Mucosa of rectum (tissue), 2 donors: ENCODE measurements around the gene KRTAP13-1.

Experiments used
- H3K27ac ChIP-seq, 2 donors: one replicate each; pipeline ENCODE4 v1.7.0; 2013; ENCODE audit warnings: inconsistent platforms in 2 of 2, low read depth in 2 of 2, low read length in 2 of 2
- H3K27me3 ChIP-seq, 2 donors: one replicate each; pipeline ENCODE4 v1.7.0; 2013; ENCODE audit warnings: low read length in 2 of 2; ENCODE audit not compliant: control insufficient read depth in 2 of 2, insufficient read depth in 2 of 2
- H3K36me3 ChIP-seq, 2 donors: one replicate each; pipeline ENCODE4 v1.7.0; 2013; ENCODE audit warnings: low read length in 2 of 2; ENCODE audit not compliant: control insufficient read depth in 2 of 2, insufficient read depth in 2 of 2
- H3K4me1 ChIP-seq, 2 donors: one replicate each; pipeline ENCODE4 v1.7.0; 2013; ENCODE audit warnings: low read length in 2 of 2, mild to moderate bottlenecking in 1 of 2; ENCODE audit not compliant: control insufficient read depth in 2 of 2, insufficient read depth in 2 of 2
- H3K4me3 ChIP-seq, 2 donors: one replicate each; pipeline ENCODE4 v1.7.0; 2013; ENCODE audit warnings: low read length in 2 of 2
- H3K9ac ChIP-seq, 2 donors: one replicate each; pipeline ENCODE4 v1.7.0; 2013; ENCODE audit warnings: low read length in 2 of 2, low read depth in 1 of 2, mild to moderate bottlenecking in 1 of 2
- H3K9me3 ChIP-seq, 2 donors: one replicate each; pipeline ENCODE4 v1.7.0; 2013; ENCODE audit warnings: low read length in 2 of 2; ENCODE audit not compliant: control insufficient read depth in 2 of 2
- donor health status: healthy.
- donor health status: Normal muscosa, but diverticular disease.

Gene KRTAP13-1

DNA sequence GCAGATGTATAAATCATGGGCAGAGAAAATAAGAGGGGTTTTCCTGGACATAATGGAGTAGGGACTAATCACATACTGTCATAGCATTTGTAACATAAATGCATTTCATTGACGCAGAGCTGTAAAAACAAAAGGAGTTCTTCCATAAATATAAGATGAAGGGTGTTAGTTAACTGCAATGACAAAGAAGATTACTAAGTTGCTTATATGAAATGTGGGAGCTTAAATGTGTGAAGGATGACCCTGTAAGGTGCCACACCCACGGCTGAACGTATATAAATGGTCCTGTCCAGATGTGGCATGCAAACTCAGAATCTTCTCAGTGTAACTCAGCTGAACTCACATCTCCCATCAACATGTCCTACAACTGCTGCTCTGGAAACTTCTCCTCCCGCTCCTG, at the start of gene KRTAP13-1:
KRTAP13-1 (plus strand) TSS at position 301 of the 400 bp plus-strand sequence; CDS start at position 357, 56 bp downstream.
- H3K4me3 ChIP-seq, result no peak within 1 kb of the TSS
- no peaks in the 10 kb centered on the region for H3K27me3 ChIP-seq
- H3K9ac ChIP-seq, result no peak within 1 kb of the TSS
- no peaks in the 10 kb centered on the region for H3K9me3 ChIP-seq
- no peaks in the 10 kb centered on the region for H3K36me3 ChIP-seq
- no peak within 1 kb of the TSS for H3K27ac ChIP-seq
- H3K4me1 ChIP-seq, result no peaks in the 10 kb centered on the region

DNA sequence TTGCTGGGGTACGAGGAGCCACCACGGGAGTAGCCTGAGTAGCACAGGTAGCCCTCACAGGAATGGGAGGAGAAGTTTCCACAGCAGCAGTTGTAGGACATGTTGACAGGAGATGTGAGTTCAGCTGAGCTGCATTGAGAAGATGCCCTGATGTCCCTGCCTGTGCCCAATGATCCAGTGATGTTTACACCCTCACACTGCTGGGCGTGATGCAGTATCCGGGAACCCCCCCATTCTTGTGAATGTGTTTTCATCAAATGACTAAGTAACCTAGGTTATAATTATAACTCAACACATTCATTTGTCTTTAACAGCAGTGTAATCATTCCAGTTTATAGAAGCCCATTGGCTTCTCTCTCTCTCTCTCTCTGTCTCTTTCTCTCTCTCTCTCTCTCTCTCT, 47.3 kb upstream of the KRTAP13-1 start, which contains the start of gene KRTAP23-1:
KRTAP23-1 (minus strand) TSS at position 101 of the 400 bp plus-strand sequence; CDS start at position 101, 0 bp downstream.
- no peaks in the 10 kb centered on the region for H3K9me3 ChIP-seq

GRCh38 chr21:30349572-30349971, 46.3 kb upstream of the KRTAP13-1 start:
- H3K36me3 ChIP-seq, result no peaks in the 10 kb centered on the region
- H3K27ac ChIP-seq, result no peak overlapping the region
- H3K27me3 ChIP-seq, result no peaks in the 10 kb centered on the region
- H3K9me3 ChIP-seq, result no peaks in the 10 kb centered on the region
- no peaks in the 10 kb centered on the region for H3K4me1 ChIP-seq
- H3K9ac ChIP-seq, result no peak overlapping the region
- no peak overlapping the region for H3K4me3 ChIP-seq

More for the DNA sequence above, 47.3 kb upstream of the KRTAP13-1 start, which contains the start of gene KRTAP23-1:
- Histone ChIP-seq H3K36me3 (no peaks in the 10 kb centered on the region), H3K27me3 (no peaks in the 10 kb centered on the region), H3K27ac (no peak within 1 kb of the TSS), H3K4me3 (no peak within 1 kb of the TSS), H3K4me1 (no peaks in the 10 kb centered on the region), H3K9ac (no peak within 1 kb of the TSS)

- H3K9ac ChIP-seq, result no peak overlapping the region
Measured at GRCh38 chr21:30351534-30351933, 44.3 kb upstream of the KRTAP13-1 start.

DNA sequence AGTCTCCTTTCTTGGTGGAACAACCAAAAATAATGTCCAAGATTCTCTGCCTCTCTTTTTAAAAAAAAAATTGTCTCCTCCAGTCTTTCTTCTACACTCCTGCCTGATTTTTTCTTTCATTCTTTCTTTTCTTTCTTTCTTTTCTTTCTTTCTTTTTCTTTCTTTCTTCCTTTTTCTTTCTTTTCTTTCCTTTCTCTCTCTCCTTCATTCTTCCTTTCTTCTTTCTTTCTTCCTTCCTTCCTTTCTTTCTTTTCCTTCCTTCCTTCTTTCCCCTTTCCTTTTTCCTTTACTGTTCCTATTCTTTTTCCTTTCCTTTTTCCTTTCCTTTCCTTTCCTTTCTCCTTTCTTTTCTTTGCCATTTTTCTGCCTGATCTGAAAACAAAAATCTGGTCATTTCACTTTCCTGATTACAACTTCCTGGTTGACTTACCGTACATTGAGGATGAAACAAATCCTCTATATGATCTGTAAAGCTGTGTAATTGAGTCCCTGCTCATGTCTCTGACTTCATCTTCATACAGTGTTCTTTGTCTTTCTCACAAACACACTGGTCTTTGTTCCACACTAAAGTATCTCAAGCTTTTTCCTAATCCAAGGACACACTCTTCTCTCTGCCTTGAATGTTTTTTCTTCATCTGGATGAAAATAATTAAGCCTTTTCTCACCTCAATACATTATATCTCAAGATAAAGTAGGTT, 41.4 kb upstream of the KRTAP13-1 start:
- Histone ChIP-seq H3K9ac (no peak overlapping the region), H3K27me3 (no peaks in the 10 kb centered on the region)

More at GRCh38 chr21:30351534-30351933, 44.3 kb upstream of the KRTAP13-1 start:
- H3K4me3 ChIP-seq, result no peak overlapping the region
- no peaks in the 10 kb centered on the region for H3K36me3 ChIP-seq
- H3K27ac ChIP-seq, result no peak overlapping the region
- no peaks in the 10 kb centered on the region for H3K9me3 ChIP-seq
- no peaks in the 10 kb centered on the region for H3K27me3 ChIP-seq
- no peaks in the 10 kb centered on the region for H3K4me1 ChIP-seq

DNA sequence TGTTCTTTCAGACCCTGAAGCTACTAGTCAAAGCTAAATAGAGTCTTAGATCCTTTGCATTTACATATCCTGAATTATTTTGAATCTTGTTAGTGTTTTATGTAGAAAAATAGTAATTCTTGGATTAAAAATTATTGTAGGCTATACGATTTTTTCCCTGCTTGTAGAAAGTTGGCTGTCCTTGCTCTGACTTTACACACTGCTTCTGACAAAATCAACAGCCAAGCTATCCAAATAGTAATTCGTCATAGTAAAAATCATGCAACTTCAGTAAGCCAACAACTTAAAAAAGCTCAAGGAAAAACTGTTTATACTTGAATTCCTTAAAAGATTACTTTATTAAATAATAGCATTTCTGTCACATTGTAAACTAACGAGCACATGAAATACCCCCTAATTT, 39.9 kb upstream of the KRTAP13-1 start:
- no peaks in the 10 kb centered on the region for H3K36me3 ChIP-seq
- H3K4me1 ChIP-seq, result no peaks in the 10 kb centered on the region
- H3K27ac ChIP-seq, result no peak overlapping the region
- no peak overlapping the region for H3K4me3 ChIP-seq
- no peaks in the 10 kb centered on the region for H3K27me3 ChIP-seq
- no peaks in the 10 kb centered on the region for H3K9me3 ChIP-seq
- no peak overlapping the region for H3K9ac ChIP-seq

More for the DNA sequence above, 41.4 kb upstream of the KRTAP13-1 start:
- Histone ChIP-seq H3K36me3 (no peaks in the 10 kb centered on the region), H3K9me3 (no peaks in the 10 kb centered on the region), H3K4me1 (no peaks in the 10 kb centered on the region), H3K4me3 (no peak overlapping the region), H3K27ac (no peak overlapping the region)

DNA sequence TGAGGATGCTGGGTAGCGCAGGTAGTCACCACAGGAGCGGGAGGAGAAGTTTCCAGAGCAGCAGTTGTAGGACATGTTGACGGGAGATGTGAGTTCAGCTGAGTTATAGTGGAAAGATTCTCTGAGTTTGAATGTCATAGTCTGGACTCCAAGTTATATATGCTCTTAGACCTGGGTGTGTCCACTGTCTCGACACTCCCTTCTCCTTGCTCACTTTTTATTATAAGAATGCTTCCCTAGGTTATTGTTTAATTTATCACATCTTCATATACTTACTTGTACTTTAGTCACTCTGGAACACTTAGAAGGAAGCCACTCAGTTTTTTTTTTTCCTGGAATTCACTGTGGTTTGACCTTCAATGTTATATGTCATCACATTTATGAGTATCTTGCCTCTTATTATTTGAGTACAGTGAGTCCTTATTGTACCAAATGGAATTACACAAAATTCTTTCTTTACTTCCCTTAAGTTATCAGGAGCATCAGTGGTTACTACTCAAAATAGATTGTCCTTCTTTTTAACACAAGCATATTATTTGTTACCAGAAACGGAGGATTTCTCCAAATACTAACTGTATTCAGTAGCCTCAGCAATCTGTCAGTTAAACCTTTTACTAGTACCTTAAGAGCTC, 23.6 kb upstream of the KRTAP13-1 start, which contains the start of gene KRTAP13-2:
KRTAP13-2 (minus strand) TSS at position 133 of the 632 bp plus-strand sequence; CDS start at position 75, 58 bp downstream.
- Histone ChIP-seq H3K4me3 (no peak within 1 kb of the TSS), H3K9me3 (no peaks in the 10 kb centered on the region), H3K27ac (no peak within 1 kb of the TSS), H3K4me1 (no peaks in the 10 kb centered on the region), H3K36me3 (no peaks in the 10 kb centered on the region), H3K27me3 (no peaks in the 10 kb centered on the region), H3K9ac (no peak within 1 kb of the TSS)

- Histone ChIP-seq H3K36me3 (no peaks in the 10 kb centered on the region), H3K27ac (no peak overlapping the region), H3K9me3 (no peaks in the 10 kb centered on the region), H3K4me3 (no peak overlapping the region), H3K9ac (no peak overlapping the region), H3K4me1 (no peaks in the 10 kb centered on the region), H3K27me3 (no peaks in the 10 kb centered on the region)
Measured at GRCh38 chr21:30382201-30382600, 13.6 kb upstream of the KRTAP13-1 start.

DNA sequence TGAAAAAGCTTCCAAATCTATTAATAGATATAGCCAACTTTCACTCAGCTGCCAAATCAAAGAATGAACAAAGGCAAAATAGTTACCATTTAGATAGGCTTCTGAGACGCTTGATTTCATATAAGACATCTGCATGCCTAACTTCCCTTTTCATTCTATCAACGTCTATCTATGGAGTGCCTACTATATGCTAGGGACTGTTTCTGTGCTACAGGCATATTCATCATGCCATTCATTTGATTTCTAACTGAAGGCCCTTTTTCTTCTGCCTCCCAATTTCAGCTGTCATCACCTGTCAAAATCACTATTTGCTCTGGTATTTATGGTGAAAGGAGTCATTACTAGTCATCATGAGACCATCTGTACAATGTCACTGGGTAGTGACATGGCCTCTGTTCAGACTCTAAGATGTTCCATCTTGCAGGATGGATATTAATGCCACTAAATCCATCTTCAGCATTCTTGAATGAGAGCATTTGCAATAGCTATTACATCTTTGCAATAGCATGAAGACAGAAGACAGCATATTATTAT, 4.3 kb upstream of the KRTAP13-1 start:
- H3K27me3 ChIP-seq, result no peaks in the 10 kb centered on the region
- H3K9me3 ChIP-seq, result no peaks in the 10 kb centered on the region
- H3K9ac ChIP-seq, result no peak overlapping the region
- no peak overlapping the region for H3K4me3 ChIP-seq
- H3K4me1 ChIP-seq, result no peaks in the 10 kb centered on the region
- H3K36me3 ChIP-seq, result no peaks in the 10 kb centered on the region
- no peak overlapping the region for H3K27ac ChIP-seq
